Panc1 (cell line): ENCODE measurements around the gene TM9SF4.

Source experiments
- CTCF ChIP-seq: fragments of 450-650 bp; IDR thresholded peaks from 2 replicates; pipeline ENCODE4 v1.5.1; 2017; ENCODE audit warnings: mild to moderate bottlenecking
- POLR2AphosphoS5 ChIP-seq: IDR thresholded peaks from 2 replicates; pipeline ENCODE4 v1.6.1; 2012; ENCODE audit warnings: mild to moderate bottlenecking, low read depth, low read length, moderate library complexity
- REST ChIP-seq, 2 experiments: IDR thresholded peaks; 2 replicates each; pipeline ENCODE4 v1.6.1; 2011 to 2012; ENCODE audit warnings: low read depth in 2 of 2, control low read depth in 1 of 2, low read length in 1 of 2, mild to moderate bottlenecking in 1 of 2, moderate library complexity in 1 of 2; ENCODE audit not compliant: insufficient read depth in 1 of 2
- SIN3A ChIP-seq: IDR thresholded peaks from 2 replicates; pipeline ENCODE4 v1.6.1; 2012; ENCODE audit warnings: low read depth, mild to moderate bottlenecking, low read length, moderate library complexity, borderline replicate concordance; ENCODE audit not compliant: insufficient read depth
- TCF7L2 ChIP-seq: IDR thresholded peaks from 2 replicates; pipeline ENCODE4 v1.6.1; 2011; ENCODE audit warnings: mild to moderate bottlenecking, low read depth, low read length, inconsistent platforms

- no peak for TF ChIP-seq CTCF
- no peak for TF ChIP-seq POLR2AphosphoS5
- TF ChIP-seq TCF7L2, result no peak
- no peak for TF ChIP-seq SIN3A
- no peak for TF ChIP-seq REST (IDR thresholded peaks at IDR 0.05; ENCODE audit: insufficient read depth in 1 of 2, low read depth in 2 of 2, low read length in 1 of 2)
Measured at GRCh38 chr20:32083469-32083868, 26.0 kb upstream of the TM9SF4 start.
